ENCODE measurements around the gene GOLGA2. TPM values are rescaled to one million over a fixed set of nuclear protein-coding genes. Genes with fewer than 3 reads are reported as not detected.

GOLGA2 gene
- total RNA-seq, 1 donor from 2014 or later, result 105 TPM

GRCh38 chr9:128208386-128208785 lies 67.4 kb downstream of the GOLGA2 start:
- H3K9me3 ChIP-seq (ENCODE audit: insufficient read depth, low read depth, low read length), result no peaks in the 10 kb centered on the region
- H3K4me1 Mint-ChIP-seq (ENCODE audit: low read depth, unreplicated experiment), result peaks cover 14% of the 10 kb centered on the region

GRCh38 chr9:128206916-128207910 lies 68.6 kb downstream of the GOLGA2 start:
- peaks cover 22% of the 10 kb centered on the region for H3K4me1 Mint-ChIP-seq (ENCODE audit: low read depth, unreplicated experiment)

More at GRCh38 chr9:128208386-128208785, 67.4 kb downstream of the GOLGA2 start:
- Histone ChIP-seq H3K4me2 (ENCODE audit: low read length) (no peak overlapping the region), H3K27me3 (ENCODE audit: insufficient read depth, low read length) (no peaks in the 10 kb centered on the region), H3K9ac (ENCODE audit: low read length) (no peak overlapping the region), H3K4me1 (ENCODE audit: insufficient read depth, low read length) (peaks cover 11% of the 10 kb centered on the region), H3K27ac (ENCODE audit: low read depth, low read length) (no peak overlapping the region), H3K4me3 (ENCODE audit: insufficient read depth, low read depth, low read length) (no peak overlapping the region), H3K36me3 (ENCODE audit: insufficient read depth, low read length) (no peaks in the 10 kb centered on the region), H4K20me1 (ENCODE audit: insufficient read depth, low read length) (peaks cover 12% of the 10 kb centered on the region), H2AFZ (ENCODE audit: low read depth, low read length) (no peak overlapping the region), H3K79me2 (ENCODE audit: insufficient read depth, low read length) (peaks cover 8% of the 10 kb centered on the region)
- TF ChIP-seq CTCF (IDR thresholded peaks at IDR 0.05; ENCODE audit: insufficient read depth, low read depth, low read length) (no peak), EZH2 (IDR thresholded peaks at IDR 0.05; ENCODE audit: insufficient read depth, low read length) (no peak)
- DNase-seq (ENCODE audit: low read depth) (no peak), FAIRE-seq (no peak)
- no peak overlapping the region for H3K4me3 Mint-ChIP-seq (ENCODE audit: unreplicated experiment)
- H3K36me3 Mint-ChIP-seq (ENCODE audit: low read depth, unreplicated experiment), result no peaks in the 10 kb centered on the region
- no peaks in the 10 kb centered on the region for H3K9me3 Mint-ChIP-seq (ENCODE audit: unreplicated experiment)
- H3K27me3 Mint-ChIP-seq (ENCODE audit: low read depth, unreplicated experiment), result peaks cover 3% of the 10 kb centered on the region
- H3K27ac Mint-ChIP-seq (ENCODE audit: unreplicated experiment), result no peak overlapping the region

More at GRCh38 chr9:128206916-128207910, 68.6 kb downstream of the GOLGA2 start:
- H3K9ac ChIP-seq (ENCODE audit: low read length), result no peak overlapping the region
- no peak overlapping the region for H3K4me3 Mint-ChIP-seq (ENCODE audit: unreplicated experiment)
- H3K27me3 Mint-ChIP-seq (ENCODE audit: low read depth, unreplicated experiment), result peaks cover 3% of the 10 kb centered on the region
- peaks cover 8% of the 10 kb centered on the region for H3K79me2 ChIP-seq (ENCODE audit: insufficient read depth, low read length)
- no peak overlapping the region for H3K4me2 ChIP-seq (ENCODE audit: low read length)
- FAIRE-seq (no peak), DNase-seq (ENCODE audit: low read depth) (no peak)
- no peaks in the 10 kb centered on the region for H3K9me3 Mint-ChIP-seq (ENCODE audit: unreplicated experiment)
- H3K36me3 Mint-ChIP-seq (ENCODE audit: low read depth, unreplicated experiment), result no peaks in the 10 kb centered on the region
- peaks cover 19% of the 10 kb centered on the region for H3K4me1 ChIP-seq (ENCODE audit: insufficient read depth, low read length)
- no peaks in the 10 kb centered on the region for H3K27me3 ChIP-seq (ENCODE audit: insufficient read depth, low read length)
- no peak overlapping the region for H2AFZ ChIP-seq (ENCODE audit: low read depth, low read length)
- no peaks in the 10 kb centered on the region for H3K9me3 ChIP-seq (ENCODE audit: insufficient read depth, low read depth, low read length)
- peaks cover 12% of the 10 kb centered on the region for H4K20me1 ChIP-seq (ENCODE audit: insufficient read depth, low read length)
- no peak overlapping the region for H3K27ac ChIP-seq (ENCODE audit: low read depth, low read length)
- TF ChIP-seq CTCF (IDR thresholded peaks at IDR 0.05; ENCODE audit: insufficient read depth, low read depth, low read length), result no peak
- TF ChIP-seq EZH2 (IDR thresholded peaks at IDR 0.05; ENCODE audit: insufficient read depth, low read length), result no peak
- no peak overlapping the region for H3K27ac Mint-ChIP-seq (ENCODE audit: unreplicated experiment)
- no peak overlapping the region for H3K4me3 ChIP-seq (ENCODE audit: insufficient read depth, low read depth, low read length)
- H3K36me3 ChIP-seq (ENCODE audit: insufficient read depth, low read length), result no peaks in the 10 kb centered on the region
